ENCODE measurements around the gene KLHL18.
"Not testable (repeated sequence)": the region's sequence is repeated elsewhere in the genome, so short reads cannot be mapped to it uniquely, and the experiment has no call there.

DNA sequence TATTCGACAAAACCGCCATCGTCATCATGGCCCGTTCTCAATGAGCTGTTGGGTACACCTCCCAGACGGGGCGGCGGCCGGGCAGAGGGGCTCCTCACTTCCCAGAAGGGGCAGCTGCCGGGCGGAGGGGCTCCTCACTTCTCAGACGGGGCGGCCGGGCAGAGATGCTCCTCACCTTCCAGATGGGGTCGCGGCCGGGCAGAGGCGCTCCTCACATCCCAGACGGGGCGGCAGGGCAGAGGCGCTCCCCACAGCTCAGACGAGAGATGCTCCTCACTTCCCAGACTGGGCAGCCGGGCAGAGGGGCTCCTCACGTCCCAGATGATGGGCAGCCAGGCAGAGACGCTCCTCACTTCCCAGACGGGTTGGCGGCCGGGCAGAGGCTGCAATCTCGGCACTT lies 26.5 kb downstream of the KLHL18 start:
- not testable (repeated sequence) for TF ChIP-seq PHF8 (IDR thresholded peaks at IDR 0.05; ENCODE audit: borderline replicate concordance, low read depth); POLR2A (IDR thresholded peaks at IDR 0.05; ENCODE audit: low read length); EP300 (IDR thresholded peaks at IDR 0.05); NPAS2 (CRISPR knock-in tag; IDR thresholded peaks at IDR 0.05; ENCODE audit: borderline replicate concordance); SREBF2 (IDR thresholded peaks at IDR 0.05); RAD21 (conservative IDR thresholded peaks at IDR 0.05 in 1 of 2, IDR thresholded peaks at IDR 0.05 in 1 of 2); RCOR1 (IDR thresholded peaks at IDR 0.05; ENCODE audit: low read depth, low read length); HDAC2 (IDR thresholded peaks at IDR 0.05); MAFK (IDR thresholded peaks at IDR 0.05; ENCODE audit: partially characterized antibody)
- TF ChIP-seq, protein P1, sequence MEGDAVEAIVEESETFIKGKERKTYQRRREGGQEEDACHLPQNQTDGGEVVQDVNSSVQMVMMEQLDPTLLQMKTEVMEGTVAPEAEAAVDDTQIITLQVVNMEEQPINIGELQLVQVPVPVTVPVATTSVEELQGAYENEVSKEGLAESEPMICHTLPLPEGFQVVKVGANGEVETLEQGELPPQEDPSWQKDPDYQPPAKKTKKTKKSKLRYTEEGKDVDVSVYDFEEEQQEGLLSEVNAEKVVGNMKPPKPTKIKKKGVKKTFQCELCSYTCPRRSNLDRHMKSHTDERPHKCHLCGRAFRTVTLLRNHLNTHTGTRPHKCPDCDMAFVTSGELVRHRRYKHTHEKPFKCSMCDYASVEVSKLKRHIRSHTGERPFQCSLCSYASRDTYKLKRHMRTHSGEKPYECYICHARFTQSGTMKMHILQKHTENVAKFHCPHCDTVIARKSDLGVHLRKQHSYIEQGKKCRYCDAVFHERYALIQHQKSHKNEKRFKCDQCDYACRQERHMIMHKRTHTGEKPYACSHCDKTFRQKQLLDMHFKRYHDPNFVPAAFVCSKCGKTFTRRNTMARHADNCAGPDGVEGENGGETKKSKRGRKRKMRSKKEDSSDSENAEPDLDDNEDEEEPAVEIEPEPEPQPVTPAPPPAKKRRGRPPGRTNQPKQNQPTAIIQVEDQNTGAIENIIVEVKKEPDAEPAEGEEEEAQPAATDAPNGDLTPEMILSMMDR (IDR thresholded peaks at IDR 0.05) = not testable (repeated sequence)
- TF ChIP-seq, protein P2, sequence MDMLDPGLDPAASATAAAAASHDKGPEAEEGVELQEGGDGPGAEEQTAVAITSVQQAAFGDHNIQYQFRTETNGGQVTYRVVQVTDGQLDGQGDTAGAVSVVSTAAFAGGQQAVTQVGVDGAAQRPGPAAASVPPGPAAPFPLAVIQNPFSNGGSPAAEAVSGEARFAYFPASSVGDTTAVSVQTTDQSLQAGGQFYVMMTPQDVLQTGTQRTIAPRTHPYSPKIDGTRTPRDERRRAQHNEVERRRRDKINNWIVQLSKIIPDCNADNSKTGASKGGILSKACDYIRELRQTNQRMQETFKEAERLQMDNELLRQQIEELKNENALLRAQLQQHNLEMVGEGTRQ (IDR thresholded peaks at IDR 0.05) = not testable (repeated sequence)

Data from A549 (cell line).